ENCODE data around the gene B4GALT2. TPM values are rescaled to one million over a fixed set of nuclear protein-coding genes. Genes with fewer than 3 reads are reported as not detected.

Gene B4GALT2
- total and polyA plus RNA-seq, 2 of the 8 experiments (the other 6 are each of a cell fraction or from before 2014, with no cell fraction given) = 56.5 to 121 TPM

DNA sequence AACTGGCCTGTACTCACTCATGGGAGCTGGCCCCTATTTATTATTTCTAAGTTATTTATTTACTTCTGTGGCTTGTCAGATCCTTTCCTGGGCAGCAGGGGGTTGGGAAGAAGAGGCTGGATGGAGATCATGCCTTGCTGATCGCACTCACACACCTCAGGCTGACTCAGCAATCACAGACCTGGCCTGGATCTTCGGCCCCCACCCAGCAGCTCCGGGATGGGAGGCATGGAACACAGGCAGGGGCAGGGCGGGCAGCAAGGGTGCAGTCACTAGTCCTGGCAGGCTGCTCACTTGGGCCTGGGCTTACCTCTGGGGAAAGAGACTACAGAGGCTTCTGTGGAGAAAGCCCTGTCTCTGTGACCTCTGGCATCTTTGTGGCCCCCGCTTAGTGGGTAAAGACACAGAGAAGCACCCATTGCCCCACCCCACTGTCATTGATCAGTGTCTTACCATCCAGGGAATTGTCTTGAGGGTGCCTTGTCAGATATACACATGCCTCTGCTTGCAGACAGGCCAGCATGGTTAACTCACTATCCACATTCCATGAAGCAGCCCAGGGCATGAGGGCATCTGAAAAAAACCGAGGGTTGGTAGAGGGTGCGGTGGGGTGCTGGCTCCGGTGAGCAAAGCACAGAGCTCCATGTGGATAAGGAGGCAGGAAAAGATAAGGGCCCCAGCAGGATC, 41.7 kb upstream of the B4GALT2 start:
- Histone ChIP-seq H2BK120ac (replicated peaks; ENCODE audit: low read depth, low read length) (no peak overlapping the region), H3K18ac (ENCODE audit: extremely low read depth, low read length) (no peak overlapping the region), H3K23ac (ENCODE audit: insufficient read length) (no peak overlapping the region), H3K79me2 (ENCODE audit: control insufficient read depth in 1 of 2, insufficient read depth in 2 of 2, low read length in 2 of 2) (no peaks in the 10 kb centered on the region), H2BK15ac (ENCODE audit: low read length) (no peak overlapping the region), H2BK20ac (ENCODE audit: low read length) (no peak overlapping the region), H4K8ac (ENCODE audit: extremely low read depth, insufficient read depth, low read length) (peak overlapping the region; percentile 17; the same call in 1 of the 2 replicates), H3K27ac (ENCODE audit: low read depth, low read length) (no peak overlapping the region), H3K4ac (replicated peaks; ENCODE audit: insufficient read length, low read depth, low read length) (no peak overlapping the region), H3K36me3 (ENCODE audit: control insufficient read depth in 2 of 4, insufficient read depth in 4 of 4, low read length in 3 of 4) (no peaks in the 10 kb centered on the region; a peak in 1 of 8 replicates), H2AK5ac (ENCODE audit: low read depth, low read length) (no peak overlapping the region), H4K91ac (replicated peaks; ENCODE audit: insufficient read length, low read length) (no peak overlapping the region), H3K4me1 (replicated peaks in 1 of 4; ENCODE audit: control insufficient read depth in 3 of 4, insufficient read depth in 4 of 4, low read length in 3 of 4) (peaks cover 13 to 39% (median 31%) of the 10 kb centered on the region in 4 experiments), H3K4me2 (ENCODE audit: insufficient read depth in 1 of 2, low read depth in 2 of 2, low read length in 2 of 2) (peak overlapping the region; percentile 89 to 93; a peak in 3 of 4 replicates), H2BK12ac (ENCODE audit: low read depth, low read length) (no peak overlapping the region), H3K9me3 (ENCODE audit: insufficient read depth in 2 of 2, low read depth in 1 of 2, low read length in 1 of 2) (no peaks in the 10 kb centered on the region), H3K9ac (replicated peaks in 1 of 4; ENCODE audit: extremely low read depth in 1 of 4, low read depth in 3 of 4, low read length in 3 of 4) (no peak overlapping the region), H4K20me1 (replicated peaks in 1 of 2; ENCODE audit: control insufficient read depth in 1 of 2, insufficient read depth in 2 of 2, low read length in 2 of 2) (peaks cover 7 to 8% of the 10 kb centered on the region in 2 experiments), H3K27me3 (replicated peaks in 1 of 4; ENCODE audit: control insufficient read depth in 3 of 4, extremely low read depth in 1 of 4, insufficient read depth in 3 of 4, low read length in 3 of 4) (peaks cover 0 to 8% (median 4%) of the 10 kb centered on the region in 4 experiments; a peak in 4 of 7 replicates), H3K4me3 (ENCODE audit: extremely low read depth in 1 of 4, insufficient read depth in 2 of 4, low read depth in 3 of 4, low read length in 4 of 4) (peak overlapping the region in 1 of 4 experiments; percentile 69; a peak in 1 of 8 replicates), H3K56ac (replicated peaks; ENCODE audit: insufficient read length, low read depth, low read length) (no peak overlapping the region), H2AFZ (ENCODE audit: low read length) (no peak overlapping the region), H3K79me1 (ENCODE audit: low read depth, low read length) (no peaks in the 10 kb centered on the region), H3K14ac (ENCODE audit: insufficient read length) (no peak overlapping the region), H3K23me2 (ENCODE audit: low read depth, low read length) (peaks cover 11% of the 10 kb centered on the region; the same call in 1 of the 2 replicates), H4K5ac (ENCODE audit: insufficient read length, low read depth, low read length) (no peak overlapping the region), H2BK5ac (ENCODE audit: low read depth, low read length) (no peak overlapping the region)
- 90% methylated on average over 8 of the region's 8 CpGs; no CpG with 5 or more reads in 1 of the 2 experiments for WGBS, 2 experiments (ENCODE audit: extremely low coverage in 1 of 2, insufficient coverage in 1 of 2, insufficient read length in 1 of 2, insufficient replicate concordance in 2 of 2, low coverage in 1 of 2, low lambda C conversion rate in 2 of 2, missing lambda C conversion rate in 1 of 2)
- FAIRE-seq = no peak
- CTCF ChIA-PET (ENCODE audit: partially characterized antibody) = interaction anchor here (1.0 to 18.6 kb wide), 12 partner anchors 8 to 169 kb away, joined by 3 to 618 read pairs (median 16); partner anchors contain the start of gene IPO13
- no peak for DNase-seq (ENCODE audit: low read depth in 1 of 2, low spot score in 2 of 2)
- POLR2A ChIA-PET (ENCODE audit: partially characterized antibody) = interaction anchor here (1.2 to 8.0 kb wide), 4 partner anchors 23 to 215 kb away, joined by 3 to 89 read pairs (median 8); no protein-coding TSS in a partner anchor
- no peak for TF ChIP-seq RFX5 (IDR thresholded peaks at IDR 0.05; ENCODE audit: borderline replicate concordance, low read depth, low read length)
- no peak for TF ChIP-seq SP1 (IDR thresholded peaks at IDR 0.05; ENCODE audit: low read depth, low read length)
- TF ChIP-seq CBX5 (IDR thresholded peaks at IDR 0.05; ENCODE audit: low read depth, low read length) = no peak
- TF ChIP-seq CEBPB (IDR thresholded peaks at IDR 0.05; ENCODE audit: low read depth, low read length) = no peak
- TF ChIP-seq, protein P1, sequence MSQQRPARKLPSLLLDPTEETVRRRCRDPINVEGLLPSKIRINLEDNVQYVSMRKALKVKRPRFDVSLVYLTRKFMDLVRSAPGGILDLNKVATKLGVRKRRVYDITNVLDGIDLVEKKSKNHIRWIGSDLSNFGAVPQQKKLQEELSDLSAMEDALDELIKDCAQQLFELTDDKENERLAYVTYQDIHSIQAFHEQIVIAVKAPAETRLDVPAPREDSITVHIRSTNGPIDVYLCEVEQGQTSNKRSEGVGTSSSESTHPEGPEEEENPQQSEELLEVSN (IDR thresholded peaks at IDR 0.05) = no peak
- TF ChIP-seq KDM4A (IDR thresholded peaks at IDR 0.05; ENCODE audit: low read depth, low read length, severe bottlenecking) = no peak
- TF ChIP-seq, protein P2, sequence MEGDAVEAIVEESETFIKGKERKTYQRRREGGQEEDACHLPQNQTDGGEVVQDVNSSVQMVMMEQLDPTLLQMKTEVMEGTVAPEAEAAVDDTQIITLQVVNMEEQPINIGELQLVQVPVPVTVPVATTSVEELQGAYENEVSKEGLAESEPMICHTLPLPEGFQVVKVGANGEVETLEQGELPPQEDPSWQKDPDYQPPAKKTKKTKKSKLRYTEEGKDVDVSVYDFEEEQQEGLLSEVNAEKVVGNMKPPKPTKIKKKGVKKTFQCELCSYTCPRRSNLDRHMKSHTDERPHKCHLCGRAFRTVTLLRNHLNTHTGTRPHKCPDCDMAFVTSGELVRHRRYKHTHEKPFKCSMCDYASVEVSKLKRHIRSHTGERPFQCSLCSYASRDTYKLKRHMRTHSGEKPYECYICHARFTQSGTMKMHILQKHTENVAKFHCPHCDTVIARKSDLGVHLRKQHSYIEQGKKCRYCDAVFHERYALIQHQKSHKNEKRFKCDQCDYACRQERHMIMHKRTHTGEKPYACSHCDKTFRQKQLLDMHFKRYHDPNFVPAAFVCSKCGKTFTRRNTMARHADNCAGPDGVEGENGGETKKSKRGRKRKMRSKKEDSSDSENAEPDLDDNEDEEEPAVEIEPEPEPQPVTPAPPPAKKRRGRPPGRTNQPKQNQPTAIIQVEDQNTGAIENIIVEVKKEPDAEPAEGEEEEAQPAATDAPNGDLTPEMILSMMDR (IDR thresholded peaks at IDR 0.05; ENCODE audit: control extremely low read depth in 1 of 3, insufficient read depth in 1 of 3, low read depth in 1 of 3, low read length in 3 of 3) = no peak
- no peak for TF ChIP-seq BCL11A (IDR thresholded peaks at IDR 0.05; ENCODE audit: low read depth in 2 of 2, low read length in 2 of 2)
- no peak for TF ChIP-seq SRF (IDR thresholded peaks at IDR 0.05; ENCODE audit: low read depth, low read length)

All from H1 (cell line).